KG1 (cell line): ENCODE measurements around the gene KRTAP7-1.

ENCODE experiments used
- DNase-seq: peaks from one replicate; lab custom pipeline; 2025; lab: John Stamatoyannopoulos, UW

Gene KRTAP7-1

GRCh38 chr21:30829659-30830058 is at the start of gene KRTAP7-1:
KRTAP7-1 (minus strand) TSS chr21:30829759; CDS start chr21:30829698, 61 bp downstream.
- no peak for DNase-seq

- DNase-seq = no peak
Measured at GRCh38 chr21:30874526-30874925, 45.0 kb upstream of the KRTAP7-1 start.

GRCh38 chr21:30847627-30848500 is 18.3 kb upstream of the KRTAP7-1 start:
- DNase-seq = no peak

- no peak for DNase-seq
Measured at GRCh38 chr21:30842990-30843389, 13.4 kb upstream of the KRTAP7-1 start.

GRCh38 chr21:30839304-30839703 is 9.7 kb upstream of the KRTAP7-1 start:
- no peak for DNase-seq

GRCh38 chr21:30838536-30838935 is 9.0 kb upstream of the KRTAP7-1 start:
- no peak for DNase-seq

- DNase-seq = peak; percentile 14
Measured at GRCh38 chr21:30831194-30831765, 1.7 kb upstream of the KRTAP7-1 start.

- no peak for DNase-seq
Measured at GRCh38 chr21:30818837-30819610, 10.5 kb downstream of the KRTAP7-1 start.

GRCh38 chr21:30813174-30813573 is 16.4 kb downstream of the KRTAP7-1 start, which contains the start of gene KRTAP8-1:
KRTAP8-1 (minus strand) TSS chr21:30813274; CDS start chr21:30813220, 54 bp downstream.
- DNase-seq = no peak

GRCh38 chr21:30800605-30801004 is 29.0 kb downstream of the KRTAP7-1 start:
- no peak for DNase-seq

GRCh38 chr21:30793581-30794314 is 35.8 kb downstream of the KRTAP7-1 start:
- no peak for DNase-seq

- DNase-seq = no peak
Measured at GRCh38 chr21:30779249-30779648, 50.3 kb downstream of the KRTAP7-1 start.
